ENCODE data around the gene HFE. TPM values are rescaled to one million over a fixed set of nuclear protein-coding genes. Genes with fewer than 3 reads are reported as not detected.
"Not testable (repeated sequence)": the region's sequence is repeated elsewhere in the genome, so short reads cannot be mapped to it uniquely, and the experiment has no call there.

HFE gene
- polyA plus RNA-seq, 10 donors = 3.4 to 7.1 (median 4.8) TPM

- not testable (repeated sequence) for DNase-seq
These were observed 28.7 kb upstream of the HFE start for GRCh38 chr6:26058477-26059033.

GRCh38 chr6:26059941-26060340 is 27.3 kb upstream of the HFE start:
- no peak for DNase-seq

- peak; percentile 38 to 61 (median 51) for DNase-seq
These were observed 22.5 kb upstream of the HFE start for GRCh38 chr6:26064619-26065257.

- DNase-seq = peak; percentile 72 to 86 (median 75)
These were observed 21.3 kb upstream of the HFE start for GRCh38 chr6:26065952-26066380.

- no peak for DNase-seq
These were observed 19.9 kb upstream of the HFE start for GRCh38 chr6:26067367-26067766.

- no peak for DNase-seq
These were observed 19.2 kb upstream of the HFE start for GRCh38 chr6:26068036-26068435.

- no peak for DNase-seq
These were observed 16.1 kb upstream of the HFE start for GRCh38 chr6:26071135-26071534.

GRCh38 chr6:26075063-26075717 is 12.0 kb upstream of the HFE start:
- DNase-seq = no peak

GRCh38 chr6:26078066-26078465 is 9.2 kb upstream of the HFE start:
- not testable (repeated sequence) for DNase-seq

- not testable (repeated sequence) for DNase-seq
These were observed 6.1 kb upstream of the HFE start for GRCh38 chr6:26081096-26081495.

GRCh38 chr6:26086211-26086610 is 1.0 kb upstream of the HFE start:
- no peak for DNase-seq

- DNase-seq = peak in 2 of 3 donors; percentile 10
These were observed 1.1 kb downstream of the HFE start for GRCh38 chr6:26088344-26088743.

GRCh38 chr6:26089272-26089671 is 2.0 kb downstream of the HFE start:
- DNase-seq = peak in 1 of 3 donors; percentile 42

- DNase-seq = no peak
These were observed 5.2 kb downstream of the HFE start for GRCh38 chr6:26092443-26092842.

GRCh38 chr6:26094036-26094435 is 6.8 kb downstream of the HFE start:
- no peak for DNase-seq

- DNase-seq = peak; percentile 48 to 78 (median 67)
These were observed 10.1 kb downstream of the HFE start for GRCh38 chr6:26097268-26097875.

GRCh38 chr6:26103141-26103769 is 16.0 kb downstream of the HFE start:
- peak in 1 of 3 donors; percentile 47 for DNase-seq

GRCh38 chr6:26103770-26104456 is 16.7 kb downstream of the HFE start:
- DNase-seq = peak; percentile 92 to 97 (median 97)

- no peak for DNase-seq
These were observed 17.4 kb downstream of the HFE start for GRCh38 chr6:26104457-26105108.

- DNase-seq = no peak
These were observed 18.0 kb downstream of the HFE start for GRCh38 chr6:26105109-26105730.

GRCh38 chr6:26105842-26106241 is 18.6 kb downstream of the HFE start:
- peak in 1 of 3 donors; percentile 14 for DNase-seq
